PC-3 (cell line): Measurements from ENCODE around the gene DCLRE1B. TPM values are rescaled to one million over a fixed set of nuclear protein-coding genes. Genes with fewer than 3 reads are reported as not detected.

Experiments
- ATAC-seq: fragments of 200-7000 bp; cut with Tn5 transposase; 2 replicates; pipeline ENCODE4 v1.9.1; 2020; ENCODE audit warnings: mild to moderate bottlenecking, moderate library complexity
- BruUV-seq: library from RNA; stranded (reverse); fragments of 400-500 nt; replicated peaks from 2 replicates; lab custom pipeline; 2021; lab: Mats Ljungman, UMichigan
- CTCF ChIA-PET: fragments of 300-600 bp; sonication (Branson Sonifier 250); formaldehyde crosslinking; loops from one replicate; lab custom pipeline; 2022; ENCODE audit warnings: antibody characterized with exemption; lab: Charles Lee
- POLR2A ChIA-PET: fragments of 300-600 bp; sonication (Branson Sonifier 250); formaldehyde crosslinking; loops from one replicate; lab custom pipeline; 2022; ENCODE audit warnings: antibody characterized with exemption; ENCODE audit not compliant: unreplicated experiment; lab: Charles Lee
- DNase-seq: peaks from one replicate; pipeline ENCODE4 v3.0.0-alpha.2; 2015
- H2AFZ ChIP-seq: fragments of 300-600 bp; sonication (generic); 2 replicates; pipeline ENCODE4 v1.6.0; 2016; ENCODE audit warnings: antibody characterized with exemption, low read length
- H3F3A ChIP-seq: fragments of 300-600 bp; sonication (generic); one replicate; pipeline ENCODE4 v1.6.0; 2017; ENCODE audit warnings: antibody characterized with exemption, low read length, control low read depth, mild to moderate bottlenecking; ENCODE audit not compliant: unreplicated experiment
- H3K27ac ChIP-seq: fragments of 300-600 bp; sonication (generic); 2 replicates; pipeline ENCODE4 v1.5.1; 2016; ENCODE audit warnings: mild to moderate bottlenecking, low read length
- H3K27me3 ChIP-seq: fragments of 300-600 bp; sonication (generic); 2 replicates; pipeline ENCODE4 v1.6.1; 2016; ENCODE audit warnings: low read length, mixed read lengths
- H3K36me3 ChIP-seq: fragments of 300-600 bp; sonication (generic); 2 replicates; pipeline ENCODE4 v1.6.1; 2016; ENCODE audit warnings: low read depth, mixed run types, low read length, mixed read lengths
- H3K4me1 ChIP-seq: fragments of 300-600 bp; sonication (generic); 2 replicates; pipeline ENCODE4 v1.5.1; 2016; ENCODE audit warnings: low read length; ENCODE audit not compliant: insufficient read depth
- H3K4me2 ChIP-seq: fragments of 300-600 bp; sonication (generic); 2 replicates; pipeline ENCODE4 v1.6.0; 2016; ENCODE audit warnings: low read length
- H3K4me3 ChIP-seq: fragments of 300-600 bp; sonication (generic); 2 replicates; pipeline ENCODE4 v1.5.1; 2016; ENCODE audit warnings: mild to moderate bottlenecking, low read length, mixed read lengths
- H3K79me2 ChIP-seq: fragments of 300-600 bp; sonication (generic); 2 replicates; pipeline ENCODE4 v1.6.1; 2017; ENCODE audit warnings: low read length, mixed read lengths
- H3K9ac ChIP-seq: fragments of 300-600 bp; sonication (generic); 2 replicates; pipeline ENCODE4 v1.6.0; 2016; ENCODE audit warnings: mild to moderate bottlenecking, low read length
- H3K9me2 ChIP-seq: fragments of 300-600 bp; sonication (generic); replicated peaks from 2 replicates; pipeline ENCODE4 v1.6.1; 2016; ENCODE audit warnings: mixed run types, low read length, mixed read lengths
- H3K9me3 ChIP-seq: fragments of 300-600 bp; sonication (generic); 2 replicates; pipeline ENCODE4 v1.6.1; 2016; ENCODE audit warnings: low read length, mixed read lengths
- H4K20me1 ChIP-seq: fragments of 300-600 bp; sonication (generic); 2 replicates; pipeline ENCODE4 v1.6.1; 2016; ENCODE audit warnings: low read length, mixed read lengths
- CTCF ChIP-seq: fragments of 300-600 bp; sonication (generic); conservative IDR thresholded peaks from 2 replicates; pipeline ENCODE4 v1.5.1; 2017; ENCODE audit warnings: antibody characterized with exemption, low read depth, mild to moderate bottlenecking, low read length
- EZH2 ChIP-seq: fragments of 300-600 bp; sonication (generic); IDR thresholded peaks from one replicate; pipeline ENCODE4 v1.6.1; 2017; ENCODE audit warnings: antibody characterized with exemption, mild to moderate bottlenecking, low read length; ENCODE audit not compliant: unreplicated experiment
- EZH2phosphoT487 ChIP-seq: fragments of 300-600 bp; sonication (generic); IDR thresholded peaks from 2 replicates; pipeline ENCODE4 v1.6.1; 2018; ENCODE audit warnings: mild to moderate bottlenecking, antibody characterized with exemption, low read length, borderline replicate concordance
- intact Hi-C: fragments of 100-400 bp; cut with micrococcal nuclease; formaldehyde crosslinking; loops from 2 replicates; pipeline ENCODE4 v1.9.0; 2023
- total RNA-seq: library from RNA; depleted of rRNA; stranded (reverse); fragments of >200 nt; gene quantifications from 2 replicates; pipeline ENCODE4 v1.2.3, GENCODE V29; 2014

The DCLRE1B gene
- total RNA-seq, 1 experiment from 2014 or later = 12.6 TPM

- H3K4me3 ChIP-seq = peak overlapping the region; percentile 86
- H3K36me3 ChIP-seq = no peaks in the 10 kb centered on the region
- peaks cover 26% of the 10 kb centered on the region; the same call in 1 of the 2 replicates for H4K20me1 ChIP-seq
- H3K79me2 ChIP-seq = peaks cover 70% of the 10 kb centered on the region
- TF ChIP-seq EZH2 = no peak
- DNase-seq (peak; percentile 54), ATAC-seq (peak; percentile 30)
- H3K9me2 ChIP-seq = no peaks in the 10 kb centered on the region
- intact Hi-C loops = loop anchor here (1.0 kb wide), 1 partner anchor 118 kb away; the partner anchor contains the start of gene RSBN1
- no TSS peak for BruUV-seq
- peak overlapping the region; percentile 96 for H3K4me2 ChIP-seq
- H3K27ac ChIP-seq = peak overlapping the region; percentile 41
- H3K9ac ChIP-seq = peak overlapping the region; percentile 82
- H3K4me1 ChIP-seq = peaks cover 32% of the 10 kb centered on the region
- no peaks in the 10 kb centered on the region for H3K9me3 ChIP-seq
- ChIA-PET CTCF (no interaction called here), POLR2A (interaction anchor here (0.5 to 1.0 kb wide), 6 partner anchors 25 to 579 kb away, joined by 3 to 6 read pairs (median 4); partner anchors contain the start of gene PHTF1)
- H2AFZ ChIP-seq = peak overlapping the region; percentile 99
- H3F3A ChIP-seq = no peaks in the 10 kb centered on the region
- H3K27me3 ChIP-seq = no peaks in the 10 kb centered on the region
Observed at GRCh38 chr1:113930499-113931161, 25.5 kb downstream of the DCLRE1B start.

- TF ChIP-seq EZH2phosphoT487 (no peak), CTCF (no peak), EZH2 (no peak)
- no TSS peak for BruUV-seq
- Histone ChIP-seq H3K79me2 (peaks cover 78% of the 10 kb centered on the region), H3K27me3 (no peaks in the 10 kb centered on the region), H3K4me2 (peak overlapping the region; percentile 96), H2AFZ (no peak overlapping the region), H3K4me3 (peak overlapping the region; percentile 86), H3K9ac (peak overlapping the region; percentile 82; the same call in 1 of the 2 replicates), H3K4me1 (peaks cover 32% of the 10 kb centered on the region), H3F3A (no peaks in the 10 kb centered on the region), H4K20me1 (peaks cover 29% of the 10 kb centered on the region; the same call in 1 of the 2 replicates), H3K9me3 (no peaks in the 10 kb centered on the region), H3K9me2 (no peaks in the 10 kb centered on the region), H3K36me3 (no peaks in the 10 kb centered on the region), H3K27ac (peak overlapping the region; percentile 41)
- ChIA-PET POLR2A (interaction anchor here (0.6 kb wide), 1 partner anchor 386 kb away, joined by 5 read pairs; no protein-coding TSS in a partner anchor), CTCF (no interaction called here)
- DNase-seq (peak; percentile 63), ATAC-seq (peak; percentile 12)
- intact Hi-C loops = loop anchor here (1.0 kb wide), 1 partner anchor 119 kb away; the partner anchor contains the start of gene RSBN1
Observed at GRCh38 chr1:113931451-113931851, 26.3 kb downstream of the DCLRE1B start.

GRCh38 chr1:113934006-113934405 is 28.9 kb downstream of the DCLRE1B start:
- no peak for TF ChIP-seq EZH2
- no peak for TF ChIP-seq CTCF
- no peak for TF ChIP-seq EZH2phosphoT487
- ChIA-PET CTCF (no interaction called here), POLR2A (no interaction called here)
- H3K27me3 ChIP-seq = no peaks in the 10 kb centered on the region
- H3K9me3 ChIP-seq = no peaks in the 10 kb centered on the region
- no peak overlapping the region for H3K9ac ChIP-seq
- ATAC-seq (no peak), DNase-seq (no peak)
- no peak overlapping the region for H3K4me2 ChIP-seq
- no TSS peak for BruUV-seq
- peaks cover 97% of the 10 kb centered on the region for H3K79me2 ChIP-seq
- H3F3A ChIP-seq = peaks cover 5% of the 10 kb centered on the region
- no peaks in the 10 kb centered on the region for H3K36me3 ChIP-seq
- H2AFZ ChIP-seq = no peak overlapping the region
- H3K4me1 ChIP-seq = peaks cover 31% of the 10 kb centered on the region
- no peaks in the 10 kb centered on the region for H3K9me2 ChIP-seq
- H3K4me3 ChIP-seq = no peak overlapping the region
- intact Hi-C loops = no loop called here
- peaks cover 43% of the 10 kb centered on the region for H4K20me1 ChIP-seq
- no peak overlapping the region for H3K27ac ChIP-seq
